ENCODE data around the gene NOTCH2.

Gene NOTCH2

DNA sequence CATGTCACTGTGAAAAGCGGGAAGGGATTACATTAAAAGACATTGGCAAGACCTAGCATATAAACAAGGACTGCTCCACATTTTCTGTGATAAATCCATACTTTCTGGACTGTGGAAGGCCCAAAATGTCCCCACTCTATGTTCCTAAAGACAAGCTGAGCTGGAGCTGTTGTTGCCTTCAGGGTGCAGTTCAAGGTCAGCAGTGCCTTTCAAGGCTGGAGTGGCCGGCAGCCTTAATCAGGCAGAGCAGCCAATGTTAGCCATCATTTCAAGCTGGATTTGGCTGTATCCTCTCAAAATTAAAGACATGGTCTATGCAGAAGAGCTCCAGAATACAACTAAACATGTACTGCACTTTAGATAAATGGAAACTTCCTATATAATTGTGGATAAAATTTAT, 102.8 kb downstream of the NOTCH2 start:
- Histone ChIP-seq H3K27ac (no peak overlapping the region), H3K4me1 (ENCODE audit: control insufficient read depth in 1 of 2, insufficient read depth in 1 of 2, low read depth in 1 of 2, low read length in 1 of 2) (no peaks in the 10 kb centered on the region)

DNA sequence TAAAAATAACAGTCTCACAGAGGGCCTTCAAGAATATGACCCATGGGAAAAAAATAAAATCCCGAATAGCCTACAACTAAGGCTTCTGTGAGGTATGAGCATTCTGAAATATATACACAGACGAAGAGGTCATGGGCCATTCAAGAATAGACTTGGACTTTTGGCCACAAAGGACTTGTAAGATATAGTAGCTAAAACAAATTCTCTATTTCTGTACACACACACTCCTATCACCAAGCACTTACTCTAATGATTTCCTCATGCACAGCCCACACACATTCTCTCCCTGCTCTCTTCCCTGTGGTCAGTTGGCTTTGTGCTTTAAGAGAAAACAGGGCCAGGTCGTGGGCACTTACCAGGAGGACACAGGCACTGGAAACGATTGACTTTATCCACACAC, 103.4 kb downstream of the NOTCH2 start:
- Histone ChIP-seq H3K4me1 (ENCODE audit: control insufficient read depth in 1 of 2, insufficient read depth in 1 of 2, low read depth in 1 of 2, low read length in 1 of 2) (no peaks in the 10 kb centered on the region), H3K36me3 (peaks cover 88% of the 10 kb centered on the region)
- TF ChIP-seq, protein P1, sequence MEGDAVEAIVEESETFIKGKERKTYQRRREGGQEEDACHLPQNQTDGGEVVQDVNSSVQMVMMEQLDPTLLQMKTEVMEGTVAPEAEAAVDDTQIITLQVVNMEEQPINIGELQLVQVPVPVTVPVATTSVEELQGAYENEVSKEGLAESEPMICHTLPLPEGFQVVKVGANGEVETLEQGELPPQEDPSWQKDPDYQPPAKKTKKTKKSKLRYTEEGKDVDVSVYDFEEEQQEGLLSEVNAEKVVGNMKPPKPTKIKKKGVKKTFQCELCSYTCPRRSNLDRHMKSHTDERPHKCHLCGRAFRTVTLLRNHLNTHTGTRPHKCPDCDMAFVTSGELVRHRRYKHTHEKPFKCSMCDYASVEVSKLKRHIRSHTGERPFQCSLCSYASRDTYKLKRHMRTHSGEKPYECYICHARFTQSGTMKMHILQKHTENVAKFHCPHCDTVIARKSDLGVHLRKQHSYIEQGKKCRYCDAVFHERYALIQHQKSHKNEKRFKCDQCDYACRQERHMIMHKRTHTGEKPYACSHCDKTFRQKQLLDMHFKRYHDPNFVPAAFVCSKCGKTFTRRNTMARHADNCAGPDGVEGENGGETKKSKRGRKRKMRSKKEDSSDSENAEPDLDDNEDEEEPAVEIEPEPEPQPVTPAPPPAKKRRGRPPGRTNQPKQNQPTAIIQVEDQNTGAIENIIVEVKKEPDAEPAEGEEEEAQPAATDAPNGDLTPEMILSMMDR (IDR thresholded peaks at IDR 0.05): no peak

More for the DNA sequence above, 102.8 kb downstream of the NOTCH2 start:
- no peaks in the 10 kb centered on the region for H3K27me3 ChIP-seq
- peaks cover 91% of the 10 kb centered on the region for H3K36me3 ChIP-seq
- H3K9me3 ChIP-seq: no peaks in the 10 kb centered on the region
- TF ChIP-seq, protein P1 (IDR thresholded peaks at IDR 0.05): no peak
- H3K4me3 ChIP-seq (ENCODE audit: low read depth in 1 of 2, low read length in 1 of 2): no peak overlapping the region

DNA sequence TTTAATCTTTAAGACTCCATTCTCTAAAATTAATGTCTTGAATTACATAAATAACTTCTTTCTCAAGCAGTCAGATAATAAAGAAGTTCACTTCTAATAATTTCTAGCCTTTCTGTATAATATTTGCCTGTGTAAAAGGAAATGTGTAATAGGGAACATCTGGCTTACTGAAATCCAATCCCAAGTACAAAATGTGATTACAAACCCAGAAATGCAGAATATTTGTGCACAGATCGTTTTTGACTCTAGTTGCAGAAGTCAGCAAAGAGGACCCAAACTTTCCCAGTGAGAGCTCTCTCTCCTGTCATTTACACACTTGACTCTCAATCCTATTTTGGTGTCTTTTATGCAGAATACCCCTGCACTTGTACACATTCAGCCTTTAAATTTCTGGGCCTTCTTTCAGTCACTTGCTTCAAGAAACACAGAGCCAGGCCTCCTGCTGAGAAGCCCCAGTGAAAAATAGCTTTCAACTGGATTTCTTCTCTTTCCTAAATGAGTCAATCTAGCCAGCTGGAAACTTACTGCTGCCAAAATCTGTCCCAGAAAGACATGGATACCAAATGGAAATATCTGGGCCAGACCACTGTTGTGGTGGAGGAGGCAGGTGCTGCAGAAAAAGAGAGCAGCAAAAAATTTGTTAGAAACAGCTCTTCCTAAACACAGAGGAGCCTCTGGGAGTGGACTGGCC, 104.6 kb downstream of the NOTCH2 start:
- TF ChIP-seq, protein P1 (IDR thresholded peaks at IDR 0.05): no peak
- Histone ChIP-seq H3K9me3 (no peaks in the 10 kb centered on the region), H3K4me1 (ENCODE audit: control insufficient read depth in 1 of 2, insufficient read depth in 1 of 2, low read depth in 1 of 2, low read length in 1 of 2) (no peaks in the 10 kb centered on the region), H3K27me3 (no peaks in the 10 kb centered on the region), H3K4me3 (ENCODE audit: low read depth in 1 of 2, low read length in 1 of 2) (no peak overlapping the region), H3K27ac (no peak overlapping the region), H3K36me3 (peaks cover 92% of the 10 kb centered on the region)

More for the DNA sequence above, 103.4 kb downstream of the NOTCH2 start:
- Histone ChIP-seq H3K9me3 (no peaks in the 10 kb centered on the region), H3K27ac (no peak overlapping the region), H3K4me3 (ENCODE audit: low read depth in 1 of 2, low read length in 1 of 2) (no peak overlapping the region), H3K27me3 (no peaks in the 10 kb centered on the region)

DNA sequence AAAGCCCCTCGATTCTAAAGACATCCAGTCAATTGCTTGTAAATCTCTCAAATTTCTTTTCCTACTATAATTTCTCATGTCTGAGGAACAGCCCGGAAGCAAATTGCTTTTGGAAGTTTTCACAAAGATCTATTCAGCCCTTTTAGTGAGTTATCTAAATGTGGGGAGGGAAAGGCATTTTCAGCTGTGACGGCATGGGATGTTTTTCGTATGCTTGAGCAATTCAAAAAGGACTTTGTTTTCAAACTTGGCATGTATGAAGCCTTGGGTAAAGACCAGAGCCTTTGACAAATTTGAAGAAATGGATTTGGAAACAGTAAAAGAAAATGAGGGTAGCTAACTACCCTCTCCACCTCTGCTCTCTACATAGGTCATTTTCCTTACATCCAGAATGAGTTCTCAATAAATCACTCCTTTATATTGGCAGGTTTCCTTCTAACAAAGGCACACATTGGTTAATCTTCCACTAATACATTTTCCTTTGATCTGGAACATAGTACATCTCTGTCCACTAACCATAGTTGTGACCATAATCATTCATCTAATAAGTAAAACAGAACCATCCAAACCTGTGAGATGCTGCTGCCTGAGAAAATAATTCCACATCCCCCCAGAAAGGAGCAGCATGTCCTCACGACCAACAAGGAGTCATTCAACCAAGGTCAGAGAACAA, 107.0 kb downstream of the NOTCH2 start:
- Histone ChIP-seq H3K9me3 (no peaks in the 10 kb centered on the region), H3K36me3 (peaks cover 92% of the 10 kb centered on the region), H3K27me3 (no peaks in the 10 kb centered on the region), H3K27ac (no peak overlapping the region), H3K4me1 (ENCODE audit: control insufficient read depth in 1 of 2, insufficient read depth in 1 of 2, low read depth in 1 of 2, low read length in 1 of 2) (no peaks in the 10 kb centered on the region), H3K4me3 (ENCODE audit: low read depth in 1 of 2, low read length in 1 of 2) (no peak overlapping the region)
- TF ChIP-seq, protein P1 (IDR thresholded peaks at IDR 0.05): no peak

DNA sequence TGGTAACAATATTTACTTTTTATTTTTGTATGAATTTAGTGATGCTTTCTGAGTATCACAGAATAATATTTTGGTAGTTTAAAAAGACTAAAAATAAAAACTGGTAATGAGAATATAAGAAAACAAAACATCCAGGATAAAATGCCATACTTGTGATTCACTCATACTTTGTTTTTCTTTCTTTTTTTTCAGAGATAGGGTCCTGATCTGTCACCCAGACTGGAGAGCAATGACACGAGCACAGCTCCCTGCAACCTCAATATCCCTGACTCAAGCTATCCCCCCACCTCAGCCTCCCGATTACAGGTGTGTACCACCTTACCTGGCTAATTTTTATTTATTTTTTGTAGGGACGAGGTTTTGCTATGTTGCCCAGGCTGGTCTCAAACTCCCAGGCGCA, 109.0 kb downstream of the NOTCH2 start:
- Histone ChIP-seq H3K4me1 (ENCODE audit: control insufficient read depth in 1 of 2, insufficient read depth in 1 of 2, low read depth in 1 of 2, low read length in 1 of 2) (no peaks in the 10 kb centered on the region), H3K27ac (no peak overlapping the region), H3K36me3 (peaks cover 89% of the 10 kb centered on the region), H3K4me3 (ENCODE audit: low read depth in 1 of 2, low read length in 1 of 2) (no peak overlapping the region), H3K9me3 (no peaks in the 10 kb centered on the region), H3K27me3 (no peaks in the 10 kb centered on the region)
- TF ChIP-seq, protein P1 (IDR thresholded peaks at IDR 0.05): no peak

Data from neutrophil (primary cell).